Measurements from ENCODE around the gene MMS22L.

DNA sequence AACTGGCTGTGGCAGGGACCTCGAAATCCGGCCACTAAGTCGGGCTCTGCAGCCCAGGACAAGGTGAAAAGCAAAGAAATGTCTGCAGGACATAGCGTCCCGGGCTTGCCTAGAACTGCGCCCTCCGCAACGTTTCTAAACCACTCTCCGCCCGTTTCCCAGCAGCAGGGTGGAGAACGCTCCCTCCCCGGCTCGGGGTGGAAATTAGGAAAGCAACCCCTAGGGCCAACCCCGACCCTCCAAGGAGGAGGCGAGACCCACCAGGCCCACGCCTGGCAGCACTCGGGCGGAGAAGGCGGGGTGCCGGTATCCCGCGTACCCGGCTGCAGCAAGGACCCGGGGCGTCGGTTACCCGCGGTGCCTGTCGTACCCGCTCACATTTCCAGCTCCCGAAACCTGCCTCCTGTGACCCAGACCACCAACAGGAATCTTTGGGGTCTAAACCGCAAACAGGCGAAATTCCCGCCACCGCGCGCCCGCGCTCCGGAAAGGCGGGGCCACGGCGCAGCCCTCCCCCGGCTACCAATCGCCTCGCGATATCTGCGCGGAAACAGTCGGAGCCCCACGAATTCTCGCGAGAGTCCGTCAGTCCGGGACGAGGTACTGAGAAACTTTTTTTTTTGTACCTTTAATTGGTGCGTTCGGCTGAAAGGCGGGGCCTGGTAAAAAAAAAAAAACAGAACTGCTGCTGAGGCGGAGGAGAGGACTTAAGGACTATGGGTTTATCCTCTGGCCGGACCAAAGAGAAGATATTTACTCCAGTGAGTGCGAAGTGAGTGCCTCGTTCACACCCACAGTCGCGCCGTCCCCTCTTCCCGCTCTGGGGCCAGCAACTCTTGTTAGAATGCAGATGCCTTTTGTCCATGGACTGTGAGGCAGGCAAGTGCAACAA is at the start of gene MMS22L:
- TF ChIP-seq, protein P1, sequence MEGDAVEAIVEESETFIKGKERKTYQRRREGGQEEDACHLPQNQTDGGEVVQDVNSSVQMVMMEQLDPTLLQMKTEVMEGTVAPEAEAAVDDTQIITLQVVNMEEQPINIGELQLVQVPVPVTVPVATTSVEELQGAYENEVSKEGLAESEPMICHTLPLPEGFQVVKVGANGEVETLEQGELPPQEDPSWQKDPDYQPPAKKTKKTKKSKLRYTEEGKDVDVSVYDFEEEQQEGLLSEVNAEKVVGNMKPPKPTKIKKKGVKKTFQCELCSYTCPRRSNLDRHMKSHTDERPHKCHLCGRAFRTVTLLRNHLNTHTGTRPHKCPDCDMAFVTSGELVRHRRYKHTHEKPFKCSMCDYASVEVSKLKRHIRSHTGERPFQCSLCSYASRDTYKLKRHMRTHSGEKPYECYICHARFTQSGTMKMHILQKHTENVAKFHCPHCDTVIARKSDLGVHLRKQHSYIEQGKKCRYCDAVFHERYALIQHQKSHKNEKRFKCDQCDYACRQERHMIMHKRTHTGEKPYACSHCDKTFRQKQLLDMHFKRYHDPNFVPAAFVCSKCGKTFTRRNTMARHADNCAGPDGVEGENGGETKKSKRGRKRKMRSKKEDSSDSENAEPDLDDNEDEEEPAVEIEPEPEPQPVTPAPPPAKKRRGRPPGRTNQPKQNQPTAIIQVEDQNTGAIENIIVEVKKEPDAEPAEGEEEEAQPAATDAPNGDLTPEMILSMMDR (IDR thresholded peaks at IDR 0.05): no peak
- no peak for TF ChIP-seq POLR2A (IDR thresholded peaks at IDR 0.05)

Data from thyroid gland (tissue), 4 donors.